LNCAP (cell line): ENCODE data around the gene ODAD2.

Experiments used
- CTCF ChIP-seq: fragments of 450-650 bp; IDR thresholded peaks from 2 replicates; pipeline ENCODE4 v1.5.1; 2017; ENCODE audit warnings: mild to moderate bottlenecking

Gene ODAD2

GRCh38 chr10:27908231-27908630 is 90.6 kb downstream of the ODAD2 start:
- no peak for TF ChIP-seq CTCF

- no peak for TF ChIP-seq CTCF
Observed at GRCh38 chr10:27899058-27899457, 99.8 kb downstream of the ODAD2 start.

- no peak for TF ChIP-seq CTCF
Observed at GRCh38 chr10:27893358-27893954, 105.4 kb downstream of the ODAD2 start.

GRCh38 chr10:27890971-27891370 is 107.9 kb downstream of the ODAD2 start:
- no peak for TF ChIP-seq CTCF

- no peak for TF ChIP-seq CTCF
Observed at GRCh38 chr10:27889518-27889917, 109.4 kb downstream of the ODAD2 start.

GRCh38 chr10:27884185-27884641 is 114.7 kb downstream of the ODAD2 start:
- TF ChIP-seq CTCF, result no peak

GRCh38 chr10:27878281-27878680 is 120.6 kb downstream of the ODAD2 start:
- no peak for TF ChIP-seq CTCF

- TF ChIP-seq CTCF, result no peak
Observed at GRCh38 chr10:27865221-27865635, 133.7 kb downstream of the ODAD2 start.
